ENCODE results near the gene HCFC2.

Gene HCFC2

GRCh38 chr12:104121001-104121400, 56.7 kb downstream of the HCFC2 start:
- peak; percentile 14 for DNase-seq (ENCODE audit: low read depth)

DNA sequence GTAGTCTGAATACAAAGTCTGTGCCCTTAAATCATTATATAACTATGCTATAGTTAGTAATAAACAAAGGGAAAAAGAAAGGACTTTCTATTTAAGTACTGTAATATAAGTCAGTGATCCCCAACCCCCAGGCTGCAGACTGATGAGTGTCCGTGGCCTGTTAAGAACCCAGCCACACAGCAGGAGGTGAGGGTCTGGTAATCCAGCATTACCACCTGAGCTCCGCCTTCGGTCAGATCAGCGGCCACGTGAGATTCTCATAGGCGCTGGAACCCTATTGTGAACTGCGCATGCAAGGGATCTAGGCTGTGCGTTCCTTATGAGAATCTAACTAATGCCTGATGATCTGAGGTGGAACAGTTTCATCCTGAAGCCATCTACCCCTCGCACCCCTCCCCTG, 58.0 kb downstream of the HCFC2 start:
- no peak for DNase-seq (ENCODE audit: low read depth)

DNA sequence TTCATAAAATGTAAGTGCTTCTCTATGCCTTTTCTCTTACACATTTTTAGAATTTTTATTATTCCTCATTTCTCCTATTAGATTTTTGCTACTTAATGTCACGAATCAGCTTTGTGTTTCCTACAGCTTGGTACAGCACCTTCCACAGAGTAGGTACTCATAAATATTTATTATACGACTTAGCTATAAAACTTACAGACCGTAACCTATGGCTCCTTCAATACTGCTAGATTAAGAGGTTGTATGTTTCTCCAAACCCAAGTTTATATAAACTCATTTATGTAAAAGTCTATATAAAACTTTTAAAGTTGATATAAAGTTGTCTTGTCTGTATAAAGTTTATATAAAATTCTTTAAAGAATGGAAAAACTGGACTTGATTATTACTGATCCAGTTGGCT, 62.2 kb downstream of the HCFC2 start:
- no peak for DNase-seq (ENCODE audit: low read depth)

DNA sequence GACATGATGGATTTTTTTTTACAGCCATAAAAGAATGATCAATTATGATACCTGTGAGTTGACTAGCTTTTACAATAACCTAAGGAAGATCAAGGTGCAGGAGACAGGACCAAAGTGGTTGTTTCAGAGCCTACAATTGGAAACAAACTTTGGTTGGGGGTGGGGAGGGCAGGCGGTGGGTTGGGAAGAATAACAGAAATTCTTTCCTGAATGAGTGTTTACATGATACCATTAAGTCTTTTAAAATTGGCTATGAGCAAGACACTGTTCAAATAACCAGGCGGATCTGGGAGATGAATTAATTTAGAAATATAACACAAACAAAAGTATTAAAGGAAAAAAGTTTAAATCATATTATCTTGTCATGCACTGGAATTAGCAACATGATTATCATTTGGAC, 66.4 kb downstream of the HCFC2 start:
- no peak for DNase-seq (ENCODE audit: low read depth)

DNA sequence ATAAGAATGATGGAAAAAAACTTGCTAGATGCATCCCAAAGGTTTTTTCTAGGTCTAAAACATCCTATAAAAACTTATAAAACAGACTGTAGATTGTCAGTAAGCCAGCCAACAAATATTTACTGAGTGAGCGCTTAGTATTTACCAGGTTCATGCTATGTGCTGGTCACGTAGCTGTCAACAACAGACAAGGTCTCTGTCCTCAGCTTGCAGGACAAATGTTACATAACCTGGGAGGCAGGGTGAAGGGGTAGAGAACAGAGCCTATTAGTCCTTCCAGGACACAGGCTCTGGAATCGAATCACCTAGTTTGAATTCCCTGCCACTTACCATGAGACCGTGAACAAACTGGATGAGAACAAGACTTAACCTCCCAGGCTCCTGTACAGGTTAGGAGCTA, 67.3 kb downstream of the HCFC2 start:
- no peak for DNase-seq (ENCODE audit: low read depth)

DNA sequence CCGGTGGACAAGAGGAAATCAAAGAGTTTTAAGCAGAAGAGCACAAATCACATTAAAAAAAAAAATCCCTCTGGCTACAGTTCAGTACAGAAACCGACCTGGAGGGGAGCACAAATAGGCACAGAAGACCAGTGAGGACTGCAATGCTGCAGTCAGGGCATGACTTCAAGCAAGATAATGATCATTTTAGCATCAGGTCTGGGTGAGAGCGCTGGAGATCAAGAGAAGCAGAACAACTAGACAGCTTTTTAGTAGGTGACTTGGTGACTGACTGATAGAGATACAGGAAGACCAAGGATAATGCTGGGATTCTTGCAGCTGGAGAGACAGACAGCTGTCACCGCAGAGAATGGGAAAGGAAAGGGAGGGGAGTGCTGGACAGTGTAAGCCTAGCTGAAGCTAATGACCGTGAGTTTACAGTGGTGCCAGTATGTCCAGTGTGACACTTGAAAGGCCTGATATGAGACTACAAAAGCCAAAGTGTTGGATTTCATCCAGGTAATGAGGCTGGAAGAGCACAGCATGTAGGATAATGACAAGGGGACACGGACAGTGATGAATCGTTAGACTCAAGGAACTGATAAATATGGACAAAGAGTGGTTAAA, 68.1 kb downstream of the HCFC2 start:
- no peak for DNase-seq (ENCODE audit: low read depth)

- DNase-seq (ENCODE audit: low read depth): no peak
These were observed 69.0 kb downstream of the HCFC2 start for GRCh38 chr12:104133321-104133720.

DNA sequence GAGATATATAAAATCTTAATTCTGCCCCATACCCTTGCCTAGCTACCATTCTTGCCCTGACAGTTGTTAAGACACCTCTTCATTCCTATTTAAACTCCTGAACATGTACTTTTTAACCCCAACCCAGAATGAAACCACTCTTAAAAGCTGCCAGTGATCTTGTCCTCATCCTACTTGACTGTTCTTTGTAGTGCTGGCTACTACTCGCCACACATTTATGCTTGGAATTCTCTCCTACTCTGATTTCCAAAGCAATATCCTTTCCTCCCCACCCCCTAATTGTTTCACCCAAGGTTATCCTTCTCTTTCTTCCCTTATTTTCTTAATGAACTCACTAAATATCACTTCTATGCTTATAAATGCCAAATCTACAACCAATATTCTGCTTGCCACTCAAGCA, 69.5 kb downstream of the HCFC2 start:
- DNase-seq (ENCODE audit: low read depth): no peak

GRCh38 chr12:104134882-104135281, 70.6 kb downstream of the HCFC2 start:
- no peak for DNase-seq (ENCODE audit: low read depth)

DNA sequence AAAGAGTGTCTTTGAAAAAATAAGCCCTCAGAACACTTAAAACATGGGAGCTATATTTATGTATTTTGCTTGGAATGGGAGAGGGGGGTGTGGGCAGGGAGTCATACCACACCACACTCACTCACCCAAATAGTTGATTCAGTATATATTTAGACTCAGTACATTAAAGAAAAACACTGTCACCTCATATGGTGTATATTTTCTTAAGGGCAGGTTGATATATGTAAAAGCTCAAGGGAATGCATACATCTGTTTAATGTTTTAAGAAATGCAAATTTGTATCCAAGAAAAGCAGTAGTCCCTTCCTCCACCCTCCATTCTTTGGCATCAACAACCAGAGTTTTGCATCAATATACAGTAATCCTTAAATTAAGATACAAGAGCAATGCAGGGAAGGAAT, 72.2 kb downstream of the HCFC2 start:
- DNase-seq (ENCODE audit: low read depth): peak; percentile 12

DNA sequence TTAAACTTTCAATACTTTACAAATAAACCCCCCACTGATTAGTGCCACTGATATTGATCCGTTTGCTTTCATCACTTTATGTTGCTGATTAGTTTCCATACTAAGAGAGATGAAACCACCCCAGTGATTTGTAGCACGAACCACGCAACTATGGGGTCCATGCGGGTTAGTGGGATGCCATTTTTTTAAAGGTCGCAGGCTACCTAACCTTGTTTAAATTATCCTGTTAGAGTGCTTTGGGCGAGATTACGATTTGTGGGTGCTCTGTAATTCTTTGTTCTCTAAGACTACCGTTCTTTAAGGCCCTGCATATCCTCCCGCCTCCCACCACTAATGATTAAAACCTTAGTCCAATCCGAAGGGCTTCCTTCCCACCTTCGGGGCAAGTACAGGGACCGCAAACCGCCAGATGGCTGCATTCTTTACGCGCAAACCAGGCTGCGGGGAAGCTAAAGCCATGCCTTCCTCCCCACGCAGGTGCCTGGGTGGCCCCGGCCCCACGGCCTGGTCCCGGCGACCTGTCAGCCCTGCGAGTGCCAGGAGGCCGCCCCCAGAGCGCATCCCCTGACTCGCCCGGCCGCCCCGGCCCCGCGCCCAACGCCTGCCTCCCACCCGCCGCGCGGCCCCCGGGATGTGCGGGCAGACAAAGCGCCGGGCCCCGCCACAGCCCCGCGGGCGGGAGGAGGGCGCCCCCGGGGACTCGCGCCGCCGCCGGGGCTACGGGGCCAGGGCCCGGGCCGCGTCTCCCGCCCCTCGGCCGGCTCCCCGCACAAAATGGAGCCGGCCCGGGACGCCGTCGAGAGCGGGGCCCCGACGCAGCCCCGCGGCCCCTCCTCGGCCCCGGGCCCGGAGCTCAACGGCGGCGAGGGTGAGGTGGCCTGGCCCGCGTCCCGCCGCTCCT, 72.9 kb downstream of the HCFC2 start:
- DNase-seq (ENCODE audit: low read depth): peak; percentile 12

- peak; percentile 96 for DNase-seq (ENCODE audit: low read depth)
These were observed 73.8 kb downstream of the HCFC2 start, which contains the start of gene NFYB for GRCh38 chr12:104137902-104138796. Gene NFYB, minus strand, starts transcription at chr12:104138210. Its CDS starts 2,757 bp downstream, at chr12:104135453.

DNA sequence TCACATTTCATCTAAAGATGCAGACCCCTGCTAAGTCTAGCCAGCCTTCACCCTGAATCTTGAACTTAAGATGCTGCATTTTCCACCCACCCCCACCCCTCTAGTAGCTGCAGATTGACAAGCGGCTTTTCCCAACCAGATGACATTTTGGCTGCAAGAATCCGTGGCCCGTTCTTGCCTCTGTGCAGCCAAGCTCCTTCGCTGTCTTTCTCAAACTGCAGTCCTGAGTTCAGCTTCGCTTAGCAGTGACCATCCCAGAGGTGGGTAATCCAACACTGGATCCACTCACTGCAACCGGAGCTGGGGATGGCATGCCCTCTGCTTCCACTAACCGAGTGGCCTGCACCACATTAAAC, 74.4 kb downstream of the HCFC2 start:
- DNase-seq (ENCODE audit: low read depth): no peak

DNA sequence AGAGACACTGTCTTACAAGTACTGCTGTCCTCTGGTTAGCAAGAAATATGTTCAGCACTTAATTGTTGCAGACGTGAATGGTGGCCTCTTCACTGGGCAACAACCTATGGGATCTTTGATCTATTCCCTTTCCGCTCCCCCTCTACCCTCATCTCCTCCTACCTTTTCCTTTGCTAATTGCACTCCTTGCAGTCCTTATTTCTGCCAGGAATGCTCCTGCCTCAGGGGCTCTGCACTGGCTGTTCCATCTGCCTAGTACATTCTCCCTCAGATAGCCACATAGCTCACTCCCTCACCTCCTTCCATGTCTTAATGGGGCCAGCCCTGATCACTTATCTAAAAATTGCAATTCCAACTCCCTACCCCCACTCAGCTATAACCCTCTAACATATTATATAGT, 78.2 kb downstream of the HCFC2 start:
- no peak for DNase-seq (ENCODE audit: low read depth)

- DNase-seq (ENCODE audit: low read depth): no peak
These were observed 78.7 kb downstream of the HCFC2 start for GRCh38 chr12:104143002-104143401.

GRCh38 chr12:104143918-104144317, 79.6 kb downstream of the HCFC2 start:
- DNase-seq (ENCODE audit: low read depth): no peak

DNA sequence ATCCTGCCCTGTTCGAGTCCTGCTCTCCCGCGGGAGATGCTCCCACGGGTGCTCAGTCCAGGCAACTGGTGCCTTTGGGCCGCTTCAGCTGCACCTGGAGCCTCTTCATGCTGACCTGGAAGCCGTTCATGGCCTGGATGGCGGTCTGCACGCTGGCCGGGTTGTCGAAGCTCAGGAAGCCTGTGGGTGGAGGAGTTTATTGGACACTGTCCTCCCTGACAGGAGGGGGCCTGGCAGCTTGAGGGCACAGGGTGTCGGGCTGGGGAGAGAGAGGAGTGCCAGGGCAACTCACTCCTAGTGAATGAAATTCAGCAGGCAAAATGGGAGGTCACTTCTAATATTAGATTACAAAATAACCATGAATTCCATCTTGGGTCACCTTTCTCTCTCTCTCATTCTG, 83.0 kb downstream of the HCFC2 start:
- no peak for DNase-seq (ENCODE audit: low read depth)

DNA sequence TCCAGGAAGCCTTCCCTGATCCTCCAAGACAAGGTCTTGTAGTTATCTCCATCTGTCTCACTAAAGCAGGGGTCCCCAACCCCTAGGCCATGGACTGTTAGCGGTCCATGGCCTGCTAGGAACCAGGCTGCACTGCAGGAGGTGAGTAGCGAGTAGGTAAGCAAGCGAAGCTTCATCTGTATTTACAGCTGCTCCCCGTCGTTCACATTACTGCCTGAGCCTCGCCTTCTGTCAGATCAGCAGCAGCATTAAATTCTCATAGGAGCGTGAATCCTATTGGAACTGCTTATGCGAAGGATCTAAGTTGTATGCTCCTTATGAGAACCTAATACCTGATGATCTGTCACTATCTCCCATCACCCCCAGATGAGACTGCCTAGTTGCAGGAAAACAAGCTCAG, 86.1 kb downstream of the HCFC2 start:
- no peak for DNase-seq (ENCODE audit: low read depth)

DNA sequence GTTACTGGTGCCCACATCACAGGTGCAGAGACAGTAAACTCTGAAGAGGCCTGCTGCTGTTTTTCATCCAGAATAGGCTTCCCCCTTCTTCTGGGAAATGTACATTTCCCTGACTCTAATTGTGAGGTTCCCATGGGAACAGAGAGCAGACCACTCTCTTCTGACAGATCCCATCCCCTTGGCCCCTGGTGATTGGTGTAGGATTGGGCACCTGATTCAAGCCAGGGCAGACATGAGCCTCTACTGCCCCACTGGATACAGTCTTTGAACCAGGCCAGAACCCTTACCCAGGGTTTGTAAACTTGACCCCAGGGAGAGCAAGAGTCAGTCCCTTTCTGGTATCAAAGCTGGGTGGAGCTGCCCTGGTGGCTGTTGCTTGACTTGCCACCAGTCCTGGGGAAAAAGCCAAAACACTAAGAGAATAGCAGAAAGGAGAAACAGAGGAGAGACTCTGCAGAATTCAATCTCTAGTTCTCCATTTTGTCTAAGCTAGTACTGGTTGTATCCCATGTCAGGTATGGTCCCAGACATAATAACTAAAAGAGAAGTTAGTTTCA, 88.4 kb downstream of the HCFC2 start:
- no peak for DNase-seq (ENCODE audit: low read depth)

GRCh38 chr12:104154286-104154685, 90.0 kb downstream of the HCFC2 start:
- no peak for DNase-seq (ENCODE audit: low read depth)

DNA sequence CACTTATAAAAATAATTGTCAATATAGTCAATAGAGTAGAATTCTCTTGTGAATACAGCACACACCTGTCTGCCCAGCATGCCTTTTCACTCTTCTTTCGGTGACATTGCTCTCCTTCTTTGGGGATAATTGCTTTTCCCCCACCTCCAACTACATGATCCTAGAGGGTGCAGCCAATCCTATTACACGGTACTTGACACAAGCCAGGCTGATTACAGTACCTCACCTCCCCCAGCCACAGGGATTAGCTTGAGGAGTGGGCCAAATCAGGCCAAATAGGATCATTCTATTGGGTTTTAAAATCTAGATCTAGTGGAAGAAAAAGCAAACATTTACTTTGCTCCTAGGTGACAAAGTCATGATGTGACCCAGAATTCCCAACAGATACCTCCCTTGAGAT, 90.5 kb downstream of the HCFC2 start:
- no peak for DNase-seq (ENCODE audit: low read depth)

Measured in fibroblast of the conjunctiva (primary cell).